DOHH2 (cell line): ENCODE results near the gene GPC6.

Source experiments
- EZH2phosphoT487 ChIP-seq: fragments of 200-600 bp; sonication (generic); IDR thresholded peaks from 2 replicates; pipeline ENCODE4 v1.6.1; 2017; ENCODE audit warnings: borderline replicate concordance, mild to moderate bottlenecking, antibody characterized with exemption, low read length, moderate library complexity, mixed read lengths
- TF ChIP-seq, protein P1 (sequence below): fragments of 200-600 bp; sonication (generic); IDR thresholded peaks from one replicate; pipeline ENCODE4 v1.5.1; 2014; ENCODE audit warnings: antibody characterized with exemption, mild to moderate bottlenecking, low read depth, low read length; ENCODE audit not compliant: poor library complexity, severe bottlenecking

DNA sequence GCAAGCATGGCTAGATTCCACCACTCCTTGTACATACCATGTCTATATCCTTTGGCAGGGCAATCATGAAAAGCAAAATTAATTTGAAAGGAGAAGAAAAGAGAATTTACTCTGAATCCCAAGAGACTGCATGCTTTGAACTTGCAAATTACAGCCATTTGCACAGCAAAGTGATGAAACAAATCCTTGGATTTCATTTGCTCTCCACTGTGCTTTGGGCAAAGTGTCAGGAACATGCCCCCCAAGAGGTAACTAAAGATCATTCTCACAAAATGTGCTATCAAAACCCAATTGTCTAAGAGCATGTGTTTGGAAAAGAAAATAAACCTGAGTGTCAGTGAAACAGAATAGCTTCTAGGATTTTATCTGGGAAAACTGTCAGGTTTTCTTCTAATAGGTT is 298.5 kb downstream of the GPC6 start:
- TF ChIP-seq, protein P1, sequence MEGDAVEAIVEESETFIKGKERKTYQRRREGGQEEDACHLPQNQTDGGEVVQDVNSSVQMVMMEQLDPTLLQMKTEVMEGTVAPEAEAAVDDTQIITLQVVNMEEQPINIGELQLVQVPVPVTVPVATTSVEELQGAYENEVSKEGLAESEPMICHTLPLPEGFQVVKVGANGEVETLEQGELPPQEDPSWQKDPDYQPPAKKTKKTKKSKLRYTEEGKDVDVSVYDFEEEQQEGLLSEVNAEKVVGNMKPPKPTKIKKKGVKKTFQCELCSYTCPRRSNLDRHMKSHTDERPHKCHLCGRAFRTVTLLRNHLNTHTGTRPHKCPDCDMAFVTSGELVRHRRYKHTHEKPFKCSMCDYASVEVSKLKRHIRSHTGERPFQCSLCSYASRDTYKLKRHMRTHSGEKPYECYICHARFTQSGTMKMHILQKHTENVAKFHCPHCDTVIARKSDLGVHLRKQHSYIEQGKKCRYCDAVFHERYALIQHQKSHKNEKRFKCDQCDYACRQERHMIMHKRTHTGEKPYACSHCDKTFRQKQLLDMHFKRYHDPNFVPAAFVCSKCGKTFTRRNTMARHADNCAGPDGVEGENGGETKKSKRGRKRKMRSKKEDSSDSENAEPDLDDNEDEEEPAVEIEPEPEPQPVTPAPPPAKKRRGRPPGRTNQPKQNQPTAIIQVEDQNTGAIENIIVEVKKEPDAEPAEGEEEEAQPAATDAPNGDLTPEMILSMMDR: no peak
- no peak for TF ChIP-seq EZH2phosphoT487
